ENCODE data around the gene ATRNL1.

- TF ChIP-seq CTCF (IDR thresholded peaks at IDR 0.05), result no peak
- no peak for TF ChIP-seq POLR2A (IDR thresholded peaks at IDR 0.05)
Measured at GRCh38 chr10:115861455-115861854, 768.3 kb downstream of the ATRNL1 start.

All from prostate gland (tissue), 2 donors.